Measurements from ENCODE around the gene CD247. TPM values are rescaled to one million over a fixed set of nuclear protein-coding genes. Genes with fewer than 3 reads are reported as not detected.
A peak's percentile ranks its signal among the peaks of the same experiment; 100 is the strongest.

Gene CD247
- polyA plus RNA-seq, 3 donors: 0.37 to 0.92 (median 0.49) TPM

GRCh38 chr1:167463875-167464575, 54.3 kb downstream of the CD247 start:
- DNase-seq (ENCODE audit: low read depth in 3 of 3, low spot score in 2 of 3): no peak

- DNase-seq (ENCODE audit: low read depth in 3 of 3, low spot score in 2 of 3): no peak
Measured at GRCh38 chr1:167463080-167463479, 55.2 kb downstream of the CD247 start.

GRCh38 chr1:167462341-167462740, 56.0 kb downstream of the CD247 start:
- DNase-seq (ENCODE audit: low read depth in 3 of 3, low spot score in 2 of 3): no peak

GRCh38 chr1:167460836-167461235, 57.5 kb downstream of the CD247 start:
- DNase-seq (ENCODE audit: low read depth in 3 of 3, low spot score in 2 of 3): no peak

- no peak for DNase-seq (ENCODE audit: low read depth in 3 of 3, low spot score in 2 of 3)
Measured at GRCh38 chr1:167457936-167458584, 60.3 kb downstream of the CD247 start.

GRCh38 chr1:167456926-167457325, 61.4 kb downstream of the CD247 start:
- no peak for DNase-seq (ENCODE audit: low read depth in 3 of 3, low spot score in 2 of 3)

GRCh38 chr1:167456524-167456923, 61.8 kb downstream of the CD247 start:
- DNase-seq (ENCODE audit: low read depth in 3 of 3, low spot score in 2 of 3): no peak

- DNase-seq (ENCODE audit: low read depth in 3 of 3, low spot score in 2 of 3): no peak
Measured at GRCh38 chr1:167455786-167456446, 62.4 kb downstream of the CD247 start.

GRCh38 chr1:167454894-167455785, 63.2 kb downstream of the CD247 start:
- DNase-seq (ENCODE audit: low read depth in 3 of 3, low spot score in 2 of 3): peak in 1 of 3 donors; percentile 21

- DNase-seq (ENCODE audit: low read depth in 3 of 3, low spot score in 2 of 3): no peak
Measured at GRCh38 chr1:167454304-167454893, 63.9 kb downstream of the CD247 start.

GRCh38 chr1:167453123-167453522, 65.2 kb downstream of the CD247 start:
- no peak for DNase-seq (ENCODE audit: low read depth in 3 of 3, low spot score in 2 of 3)

GRCh38 chr1:167452483-167452882, 65.8 kb downstream of the CD247 start:
- no peak for DNase-seq (ENCODE audit: low read depth in 3 of 3, low spot score in 2 of 3)

GRCh38 chr1:167450843-167451242, 67.5 kb downstream of the CD247 start:
- DNase-seq (ENCODE audit: low read depth in 3 of 3, low spot score in 2 of 3): no peak

GRCh38 chr1:167447521-167448136, 70.7 kb downstream of the CD247 start:
- no peak for DNase-seq (ENCODE audit: low read depth in 3 of 3, low spot score in 2 of 3)

- no peak for DNase-seq (ENCODE audit: low read depth in 3 of 3, low spot score in 2 of 3)
Measured at GRCh38 chr1:167446966-167447365, 71.4 kb downstream of the CD247 start.

GRCh38 chr1:167443757-167444156, 74.6 kb downstream of the CD247 start:
- no peak for DNase-seq (ENCODE audit: low read depth in 3 of 3, low spot score in 2 of 3)

- no peak for DNase-seq (ENCODE audit: low read depth in 3 of 3, low spot score in 2 of 3)
Measured at GRCh38 chr1:167442854-167443565, 75.3 kb downstream of the CD247 start.

- DNase-seq (ENCODE audit: low read depth in 3 of 3, low spot score in 2 of 3): peak in 2 of 3 donors; percentile 52 to 53
Measured at GRCh38 chr1:167442142-167442848, 76.0 kb downstream of the CD247 start.

- DNase-seq (ENCODE audit: low read depth in 3 of 3, low spot score in 2 of 3): no peak
Measured at GRCh38 chr1:167441222-167441621, 77.1 kb downstream of the CD247 start.

Data from right renal cortex interstitium (tissue), 3 donors.